Measurements from ENCODE around the gene RAPGEFL1.
"Not testable (repeated sequence)": the region's sequence is repeated elsewhere in the genome, so short reads cannot be mapped to it uniquely, and the experiment has no call there.

RAPGEFL1 gene

GRCh38 chr17:40209404-40210093 is 32.3 kb downstream of the RAPGEFL1 start:
- DNase-seq (ENCODE audit: low read depth): no peak

- not testable (repeated sequence) for DNase-seq (ENCODE audit: low read depth)
Measured at GRCh38 chr17:40213914-40214313, 36.6 kb downstream of the RAPGEFL1 start.

GRCh38 chr17:40218006-40218739 is 40.9 kb downstream of the RAPGEFL1 start:
- no peak for DNase-seq (ENCODE audit: low read depth)

GRCh38 chr17:40218740-40219593 is 41.7 kb downstream of the RAPGEFL1 start, which contains the start of gene WIPF2:
TSS of gene WIPF2 (plus strand) at chr17:40219304. CDS start at chr17:40256460, 37,156 bp downstream.
- DNase-seq (ENCODE audit: low read depth): peak; percentile 94

- DNase-seq (ENCODE audit: low read depth): no peak
Measured at GRCh38 chr17:40219594-40220338, 42.5 kb downstream of the RAPGEFL1 start.

GRCh38 chr17:40224718-40225550 is 47.7 kb downstream of the RAPGEFL1 start:
- DNase-seq (ENCODE audit: low read depth): no peak

GRCh38 chr17:40229146-40229545 is 51.9 kb downstream of the RAPGEFL1 start:
- DNase-seq (ENCODE audit: low read depth): not testable (repeated sequence)

GRCh38 chr17:40230670-40231069 is 53.4 kb downstream of the RAPGEFL1 start:
- DNase-seq (ENCODE audit: low read depth): no peak

- DNase-seq (ENCODE audit: low read depth): not testable (repeated sequence)
Measured at GRCh38 chr17:40231928-40232327, 54.7 kb downstream of the RAPGEFL1 start.

GRCh38 chr17:40241252-40241834 is 64.1 kb downstream of the RAPGEFL1 start:
- no peak for DNase-seq (ENCODE audit: low read depth)

GRCh38 chr17:40242774-40243173 is 65.5 kb downstream of the RAPGEFL1 start:
- DNase-seq (ENCODE audit: low read depth): no peak

GRCh38 chr17:40243761-40244160 is 66.5 kb downstream of the RAPGEFL1 start:
- DNase-seq (ENCODE audit: low read depth): no peak

- no peak for DNase-seq (ENCODE audit: low read depth)
Measured at GRCh38 chr17:40244255-40244654, 67.0 kb downstream of the RAPGEFL1 start.
